Fibroblast of villous mesenchyme (primary cell): ENCODE measurements around the gene TAS2R14. TPM values are rescaled to one million over a fixed set of nuclear protein-coding genes. Genes with fewer than 3 reads are reported as not detected.

ENCODE experiments used
- DNase-seq: peaks from one replicate; pipeline ENCODE4 v3.0.0-alpha.2; 2010; ENCODE audit warnings: low read depth
- H3K4me3 ChIP-seq: 2 replicates; pipeline ENCODE4 v1.5.1; 2011; ENCODE audit warnings: low read depth, mild to moderate bottlenecking, low read length
- total RNA-seq: library from RNA; depleted of rRNA; stranded (reverse); fragments of >200 nt; gene quantifications from 2 replicates; pipeline ENCODE4 v1.2.3, GENCODE V29; 2012
- TF ChIP-seq, protein P1 (sequence below): IDR thresholded peaks from 2 replicates; pipeline ENCODE4 v1.5.1; 2012; ENCODE audit warnings: low read depth, mild to moderate bottlenecking, low read length; ENCODE audit not compliant: insufficient read depth

Gene TAS2R14
- total RNA-seq, 1 donor = 6.9 TPM

DNA sequence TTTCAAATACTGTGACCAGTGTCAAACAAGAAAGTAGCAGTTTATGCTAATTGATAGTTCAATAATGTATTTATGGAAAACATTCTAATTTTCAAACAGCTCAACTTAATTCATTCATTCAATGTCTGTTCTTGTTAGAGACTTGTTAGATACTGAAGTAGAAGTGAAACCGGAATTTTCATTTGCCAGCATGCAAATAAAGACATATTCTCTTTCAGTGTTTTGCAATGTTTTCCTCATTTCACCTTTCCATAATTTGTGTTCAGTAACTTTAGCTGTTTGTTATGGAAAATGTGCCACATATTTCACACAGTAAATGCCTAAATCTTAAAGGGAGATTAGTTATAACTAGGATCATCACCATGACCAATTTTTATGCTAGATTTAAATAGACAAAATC, 26.4 kb upstream of the TAS2R14 start:
- H3K4me3 ChIP-seq = no peak overlapping the region
- DNase-seq = peak; percentile 64
- TF ChIP-seq, protein P1, sequence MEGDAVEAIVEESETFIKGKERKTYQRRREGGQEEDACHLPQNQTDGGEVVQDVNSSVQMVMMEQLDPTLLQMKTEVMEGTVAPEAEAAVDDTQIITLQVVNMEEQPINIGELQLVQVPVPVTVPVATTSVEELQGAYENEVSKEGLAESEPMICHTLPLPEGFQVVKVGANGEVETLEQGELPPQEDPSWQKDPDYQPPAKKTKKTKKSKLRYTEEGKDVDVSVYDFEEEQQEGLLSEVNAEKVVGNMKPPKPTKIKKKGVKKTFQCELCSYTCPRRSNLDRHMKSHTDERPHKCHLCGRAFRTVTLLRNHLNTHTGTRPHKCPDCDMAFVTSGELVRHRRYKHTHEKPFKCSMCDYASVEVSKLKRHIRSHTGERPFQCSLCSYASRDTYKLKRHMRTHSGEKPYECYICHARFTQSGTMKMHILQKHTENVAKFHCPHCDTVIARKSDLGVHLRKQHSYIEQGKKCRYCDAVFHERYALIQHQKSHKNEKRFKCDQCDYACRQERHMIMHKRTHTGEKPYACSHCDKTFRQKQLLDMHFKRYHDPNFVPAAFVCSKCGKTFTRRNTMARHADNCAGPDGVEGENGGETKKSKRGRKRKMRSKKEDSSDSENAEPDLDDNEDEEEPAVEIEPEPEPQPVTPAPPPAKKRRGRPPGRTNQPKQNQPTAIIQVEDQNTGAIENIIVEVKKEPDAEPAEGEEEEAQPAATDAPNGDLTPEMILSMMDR = no peak

DNA sequence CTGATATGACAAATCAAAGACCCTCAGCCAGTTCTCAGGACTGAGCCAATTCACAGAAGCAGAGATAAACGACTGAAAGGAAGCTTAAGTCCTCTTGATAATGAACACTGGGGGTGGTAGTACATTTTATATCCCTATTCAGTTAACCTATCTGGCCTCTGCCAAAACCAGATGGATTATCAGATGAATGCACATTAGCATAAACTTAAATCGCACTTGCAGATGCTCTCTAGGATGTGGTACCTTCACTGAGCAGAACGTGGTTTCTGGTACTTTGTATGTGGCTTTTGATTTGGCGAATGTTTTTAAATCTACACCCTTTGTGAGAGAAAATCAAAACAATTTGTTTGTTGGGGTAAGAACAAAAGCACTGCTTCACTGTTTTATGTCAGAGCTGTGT, 21.1 kb upstream of the TAS2R14 start:
- no peak overlapping the region for H3K4me3 ChIP-seq
- TF ChIP-seq, protein P1 = no peak
- no peak for DNase-seq

DNA sequence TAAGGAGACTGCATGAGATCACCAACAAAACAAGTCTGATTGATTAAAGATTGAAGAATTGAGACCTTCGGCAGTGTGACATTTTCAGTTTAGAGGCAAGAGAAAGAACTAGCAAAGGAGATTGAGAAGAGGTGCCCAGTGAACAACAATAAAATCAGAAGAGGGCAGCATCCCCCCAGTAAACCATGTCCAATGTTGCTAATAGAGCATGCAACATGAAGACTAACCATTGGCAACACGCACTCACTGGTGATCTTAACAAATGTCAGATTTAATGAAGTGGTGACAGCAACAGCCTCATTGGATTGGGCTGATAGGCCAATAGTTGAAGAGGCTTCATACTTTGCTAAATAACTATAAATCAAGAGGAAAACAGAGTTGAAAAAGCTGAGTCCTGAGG, 20.7 kb upstream of the TAS2R14 start:
- TF ChIP-seq, protein P1 = peak; percentile 3
- no peak for DNase-seq
- no peak overlapping the region for H3K4me3 ChIP-seq

DNA sequence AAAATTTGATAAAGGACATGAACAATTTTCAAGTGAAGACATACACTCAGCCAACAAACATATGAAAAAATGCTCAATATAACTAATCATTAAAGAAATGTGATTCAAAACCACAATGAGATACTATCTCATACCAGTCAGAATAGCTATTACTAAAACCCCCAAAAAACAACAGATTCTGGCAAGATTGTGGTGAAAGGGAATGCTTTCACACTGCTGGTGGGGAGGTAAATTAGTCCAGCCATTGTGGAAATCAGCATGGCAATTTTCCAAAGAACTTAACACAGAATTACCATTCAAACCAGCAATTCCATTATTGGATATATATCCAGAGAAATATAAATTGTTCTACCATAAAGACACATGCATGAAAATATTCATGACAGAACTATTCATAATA, 18.7 kb upstream of the TAS2R14 start:
- TF ChIP-seq, protein P1 = no peak
- no peak overlapping the region for H3K4me3 ChIP-seq
- no peak for DNase-seq

DNA sequence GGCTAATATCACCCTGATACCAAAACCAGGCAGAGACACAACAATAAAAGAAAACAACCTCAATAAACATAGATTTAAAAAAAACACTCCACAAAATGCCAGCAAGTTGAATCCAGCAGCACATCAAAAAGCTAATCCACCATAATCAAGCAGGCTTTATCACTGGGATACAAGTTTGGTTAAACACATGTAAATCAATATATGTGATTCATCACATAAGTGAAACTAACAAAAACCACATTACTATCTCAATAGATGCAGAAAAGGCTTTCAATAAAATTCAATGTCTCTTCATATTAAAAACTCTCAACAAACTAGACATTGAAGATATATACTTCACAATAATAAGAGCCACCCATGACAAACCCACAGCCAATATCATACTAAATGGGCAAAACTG, 17.0 kb upstream of the TAS2R14 start:
- no peak overlapping the region for H3K4me3 ChIP-seq
- DNase-seq = no peak
- TF ChIP-seq, protein P1 = no peak

DNA sequence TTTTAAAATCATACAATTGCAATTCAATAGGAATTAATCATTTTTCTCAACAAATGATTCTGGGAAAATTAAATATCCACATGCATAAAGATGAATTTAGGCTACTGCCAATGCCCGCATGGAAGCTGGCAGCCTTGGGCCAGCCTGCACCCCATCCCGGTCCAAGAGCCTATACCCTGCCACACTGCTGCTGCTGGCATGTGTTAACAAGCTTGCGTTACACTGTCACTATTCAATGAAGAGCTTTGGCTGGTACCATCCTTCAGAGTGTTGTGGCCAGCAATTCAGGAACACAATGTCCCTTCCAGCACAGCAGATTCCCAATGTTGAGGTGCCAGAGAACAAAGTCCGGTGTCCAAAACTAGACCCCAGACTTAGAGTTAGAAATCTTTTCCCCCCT, 13.6 kb upstream of the TAS2R14 start:
- H3K4me3 ChIP-seq = no peak overlapping the region
- TF ChIP-seq, protein P1 = no peak

DNA sequence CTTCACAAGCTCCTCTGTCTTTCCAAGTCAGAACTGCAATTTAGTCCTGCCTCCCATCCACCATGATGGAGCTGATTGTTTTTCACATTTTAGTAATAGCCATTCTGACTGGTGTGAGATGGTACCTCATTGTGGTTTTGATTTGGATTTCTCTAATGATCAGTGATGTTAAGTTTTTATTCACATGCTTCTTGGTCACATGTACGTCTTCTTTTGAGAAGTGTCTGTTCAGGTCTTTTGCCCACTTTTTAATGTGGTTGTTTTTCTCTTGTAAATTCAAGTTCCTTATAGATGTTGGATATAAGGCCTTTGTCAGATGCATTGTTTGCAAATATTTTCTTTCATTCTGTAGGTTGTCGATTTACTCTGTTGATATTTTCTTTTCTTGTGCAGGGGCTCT, 4.1 kb upstream of the TAS2R14 start:
- DNase-seq = no peak
- no peak overlapping the region for H3K4me3 ChIP-seq
- TF ChIP-seq, protein P1 = no peak

More for the DNA sequence above, 13.6 kb upstream of the TAS2R14 start:
- no peak for DNase-seq
